HepG2 (cell line): ENCODE data around the gene KCNMA1. TPM values are rescaled to one million over a fixed set of nuclear protein-coding genes. Genes with fewer than 3 reads are reported as not detected.

Experiments
- ATAC-seq: fragments of 200-7000 bp; cut with Tn5 transposase; 3 replicates; pipeline ENCODE4 v1.9.1; 2020; ENCODE audit warnings: mild to moderate bottlenecking, moderate library complexity
- BruUV-seq: library from RNA; stranded (reverse); fragments of 400-500 nt; replicated peaks from 2 replicates; lab custom pipeline; 2021; lab: Mats Ljungman, UMichigan
- CTCF ChIA-PET: fragments of 300-600 bp; formaldehyde crosslinking; extraction: SDS; loops from one replicate; lab custom pipeline; 2021; ENCODE audit warnings: low total read pairs, inconsistent platforms, low intra/inter-chr PET ratio; lab: Yijun Ruan, JAX
- POLR2A ChIA-PET: fragments of 350-600 bp; sonication (Branson Sonifier 250); formaldehyde crosslinking; loops from one replicate; lab custom pipeline; 2020; ENCODE audit warnings: antibody characterized with exemption, inconsistent platforms; lab: Yijun Ruan, JAX
- DNase-seq: peaks from one replicate; pipeline ENCODE4 v3.0.0-alpha.2; 2015; ENCODE audit warnings: low spot score
- FAIRE-seq: peaks from 3 replicates; lab custom pipeline; 2011; peaks lifted over from hg19 to GRCh38; lab: Jason Lieb, UNC
- H2AFZ ChIP-seq: one replicate; pipeline ENCODE4 v1.6.1; 2011; ENCODE audit warnings: low read length, inconsistent platforms
- H3K27ac ChIP-seq: fragments of 300-600 bp; 3 replicates; pipeline ENCODE4 v1.8.0; 2011; ENCODE audit warnings: mixed run types, mild to moderate bottlenecking, mixed read lengths, low read length, inconsistent platforms; ENCODE audit not compliant: insufficient read depth; ENCODE audit errors: extremely low read length
- H3K27me3 ChIP-seq, 2 experiments: fragments of 200-600 bp in 1 of 2; 2 replicates in 1 of 2; 3 replicates in 1 of 2; pipeline versions ENCODE4 v1.6.0 to v1.8.0; 2011; ENCODE audit warnings: low read length in 2 of 2, mild to moderate bottlenecking in 2 of 2, moderate library complexity in 2 of 2, inconsistent platforms in 1 of 2; ENCODE audit not compliant: insufficient read depth in 2 of 2, control insufficient read depth in 1 of 2
- H3K36me3 ChIP-seq, 2 experiments: fragments of 200-600 bp in 1 of 2; replicated peaks in 1 of 2; 2 replicates in 1 of 2; 3 replicates in 1 of 2; pipeline versions ENCODE4 v1.5.1 to v1.8.0; 2011; ENCODE audit warnings: low read length in 2 of 2, inconsistent platforms in 1 of 2; ENCODE audit not compliant: insufficient read depth in 2 of 2, control insufficient read depth in 1 of 2
- H3K4me1 ChIP-seq: 2 replicates; pipeline ENCODE4 v1.5.1; 2012; ENCODE audit warnings: low read length, inconsistent platforms; ENCODE audit not compliant: insufficient read depth
- H3K4me2 ChIP-seq: 2 replicates; pipeline ENCODE4 v1.6.0; 2011; ENCODE audit warnings: low read depth, low read length, inconsistent platforms
- H3K4me3 ChIP-seq, 3 experiments: fragments of 200-600 bp in 1 of 3; sonication (generic), shearing (Covaris generic) in 1 of 3; replicated peaks in 1 of 3; 2 replicates each; pipeline ENCODE4 v1.5.1; 2011 to 2016; ENCODE audit warnings: low read length in 3 of 3, inconsistent platforms in 2 of 3, low read depth in 2 of 3, mild to moderate bottlenecking in 2 of 3, control low read depth in 1 of 3, mixed read lengths in 1 of 3; ENCODE audit not compliant: insufficient read depth in 1 of 3
- H3K79me2 ChIP-seq: one replicate; pipeline ENCODE4 v1.6.1; 2011; ENCODE audit warnings: low read length, inconsistent platforms; ENCODE audit not compliant: insufficient read depth
- H3K9ac ChIP-seq: 2 replicates; pipeline ENCODE4 v1.6.0; 2011; ENCODE audit warnings: mild to moderate bottlenecking, low read depth, low read length, inconsistent platforms; ENCODE audit not compliant: insufficient read depth
- H3K9me3 ChIP-seq: 2 replicates; pipeline ENCODE4 v1.5.1; 2012; ENCODE audit warnings: mild to moderate bottlenecking, low read length
- H4K20me1 ChIP-seq: 2 replicates; pipeline ENCODE4 v1.6.0; 2011; ENCODE audit warnings: inconsistent platforms, mild to moderate bottlenecking, low read length, moderate library complexity; ENCODE audit not compliant: insufficient read depth
- ELF1 ChIP-seq: sonication (generic); formaldehyde crosslinking; IDR thresholded peaks from 2 replicates; pipeline ENCODE4 v1.4.0; 2020; ENCODE audit warnings: missing genetic modification reagents
- ISL2 ChIP-seq: sonication (generic); formaldehyde crosslinking; IDR thresholded peaks from 2 replicates; pipeline ENCODE4 v1.5.0; 2020; ENCODE audit warnings: missing genetic modification reagents
- NONO ChIP-seq, 2 experiments: fragments of 450-650 bp in 1 of 2; sonication (generic) in 1 of 2; formaldehyde crosslinking in 1 of 2; IDR thresholded peaks in 1 of 2; conservative IDR thresholded peaks in 1 of 2; 2 replicates each; pipeline versions ENCODE4 v1.6.1 to v1.8.0; 2017 to 2022; ENCODE audit warnings: mild to moderate bottlenecking in 1 of 2, missing genetic modification reagents in 1 of 2, moderate library complexity in 1 of 2
- NRL ChIP-seq: sonication (generic); formaldehyde crosslinking; IDR thresholded peaks from 2 replicates; pipeline ENCODE4 v1.5.0; 2020; ENCODE audit warnings: missing genetic modification reagents, mild to moderate bottlenecking, moderate library complexity, borderline replicate concordance
- ZBTB20 ChIP-seq: sonication (generic); formaldehyde crosslinking; IDR thresholded peaks from 2 replicates; pipeline ENCODE4 v1.8.1; 2023; ENCODE audit warnings: missing genetic modification reagents, low read depth, mild to moderate bottlenecking, borderline replicate concordance
- ZBTB7A ChIP-seq: sonication (generic); formaldehyde crosslinking; IDR thresholded peaks from 2 replicates; pipeline ENCODE4 v1.8.0; 2022; ENCODE audit warnings: mild to moderate bottlenecking, missing genetic modification reagents
- ZKSCAN1 ChIP-seq: fragments of 150-350 bp; IDR thresholded peaks from 2 replicates; pipeline ENCODE4 v1.6.1; 2014; ENCODE audit warnings: low read length
- ZNF530 ChIP-seq: sonication (generic); formaldehyde crosslinking; IDR thresholded peaks from 2 replicates; pipeline ENCODE4 v1.5.0; 2020; ENCODE audit warnings: low read depth, mild to moderate bottlenecking, missing genetic modification reagents
- WGBS: methylation state at CpG from one replicate; pipeline ENCODE4 v1.1.6; 2017; ENCODE audit warnings: low lambda C conversion rate; 5-methylcytosine and 5-hydroxymethylcytosine counted together
- in situ Hi-C: cut with HindIII; loops from 2 replicates; pipeline ENCODE4 v1.10.0; 2017; ENCODE audit warnings: low pct_unique_long_range_greater_than_20kb; ENCODE audit not compliant: extremely low pct_ligation_motif_present
- intact Hi-C: fragments of 100-400 bp; cut with micrococcal nuclease; formaldehyde crosslinking; loops from one replicate; pipeline ENCODE4 v1.10.0; 2022; ENCODE audit not compliant: unreplicated experiment
- polyA plus RNA-seq, 8 experiments: library from polyadenylated mRNA; depleted of rRNA in 3 of 8; stranded (reverse) in 7 of 8; unstranded in 1 of 8; fragments of >200 nt; fragmentation: Illumina TruSeq in 4 of 8; extraction: Trizol in 4 of 8; gene quantifications; 2 replicates each; pipeline versions ENCODE4 v1.2.1 to v1.2.3, GENCODE V29; 2011 to 2016; ENCODE audit warnings: low read depth in 4 of 8, missing spikeins in 1 of 8, mixed read lengths in 1 of 8; ENCODE audit not compliant: insufficient read depth in 1 of 8
- total RNA-seq, 5 experiments: library from RNA; depleted of rRNA; stranded (reverse); fragments of >200 nt; fragmentation: Illumina TruSeq; extraction: Trizol; gene quantifications; 2 replicates each; pipeline ENCODE4 v1.2.3, GENCODE V29; 2016; ENCODE audit warnings: low read depth in 1 of 5
- TF ChIP-seq, protein P1 (sequence below): sonication (generic); formaldehyde crosslinking; IDR thresholded peaks from 2 replicates; pipeline ENCODE4 v1.8.0; 2022; ENCODE audit warnings: missing genetic modification reagents, mild to moderate bottlenecking, moderate library complexity, borderline replicate concordance
- TF ChIP-seq, protein P2 (sequence below): sonication (generic); formaldehyde crosslinking; IDR thresholded peaks from 2 replicates; pipeline ENCODE4 v1.4.0; 2020; ENCODE audit warnings: missing genetic modification reagents, low read depth, mild to moderate bottlenecking, borderline replicate concordance

The KCNMA1 gene
- total and polyA plus RNA-seq, 2 of the 13 experiments (the other 11 are each of a cell fraction or from before 2014, with no cell fraction given): 0.02 TPM; not detected in 1

DNA sequence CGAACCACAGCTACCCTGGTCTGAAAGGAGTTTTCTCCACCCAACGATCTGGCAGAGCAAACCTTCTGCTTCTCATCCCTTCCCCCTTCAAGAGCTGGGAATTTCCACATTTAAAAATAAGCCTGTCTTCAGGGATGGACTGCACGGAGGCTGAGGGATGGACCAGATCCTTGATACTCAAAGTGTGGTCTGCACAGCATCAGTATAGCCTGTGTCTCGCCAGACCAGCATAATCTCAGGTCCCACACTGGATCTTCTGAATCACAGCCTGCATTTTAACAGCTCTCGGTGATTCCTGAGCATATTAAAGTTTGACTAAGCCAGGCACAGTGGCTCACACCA, 7.1 kb downstream of the KCNMA1 start:
- Histone ChIP-seq H3K9ac (no peak overlapping the region), H3K27me3 (peaks cover 2 to 7% of the 10 kb centered on the region in 2 experiments; a peak in 3 of 5 replicates), H3K9me3 (no peaks in the 10 kb centered on the region), H3K36me3 (no peaks in the 10 kb centered on the region), H4K20me1 (no peaks in the 10 kb centered on the region), H2AFZ (no peak overlapping the region), H3K4me2 (no peak overlapping the region), H3K4me3 (no peak overlapping the region), H3K79me2 (no peaks in the 10 kb centered on the region), H3K27ac (no peak overlapping the region), H3K4me1 (no peaks in the 10 kb centered on the region)
- 25% methylated on average over 4 of the region's 5 CpGs for WGBS
- in situ Hi-C loops: no loop called here
- CTCF ChIA-PET: no interaction called here
- TF ChIP-seq NRL (CRISPR knock-in tag): no peak
- TF ChIP-seq, protein P1, sequence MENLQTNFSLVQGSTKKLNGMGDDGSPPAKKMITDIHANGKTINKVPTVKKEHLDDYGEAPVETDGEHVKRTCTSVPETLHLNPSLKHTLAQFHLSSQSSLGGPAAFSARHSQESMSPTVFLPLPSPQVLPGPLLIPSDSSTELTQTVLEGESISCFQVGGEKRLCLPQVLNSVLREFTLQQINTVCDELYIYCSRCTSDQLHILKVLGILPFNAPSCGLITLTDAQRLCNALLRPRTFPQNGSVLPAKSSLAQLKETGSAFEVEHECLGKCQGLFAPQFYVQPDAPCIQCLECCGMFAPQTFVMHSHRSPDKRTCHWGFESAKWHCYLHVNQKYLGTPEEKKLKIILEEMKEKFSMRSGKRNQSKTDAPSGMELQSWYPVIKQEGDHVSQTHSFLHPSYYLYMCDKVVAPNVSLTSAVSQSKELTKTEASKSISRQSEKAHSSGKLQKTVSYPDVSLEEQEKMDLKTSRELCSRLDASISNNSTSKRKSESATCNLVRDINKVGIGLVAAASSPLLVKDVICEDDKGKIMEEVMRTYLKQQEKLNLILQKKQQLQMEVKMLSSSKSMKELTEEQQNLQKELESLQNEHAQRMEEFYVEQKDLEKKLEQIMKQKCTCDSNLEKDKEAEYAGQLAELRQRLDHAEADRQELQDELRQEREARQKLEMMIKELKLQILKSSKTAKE (CRISPR knock-in tag): no peak
- TF ChIP-seq NONO (IDR thresholded peaks at IDR 0.05): no peak
- TF ChIP-seq NONO (CRISPR knock-in tag; conservative IDR thresholded peaks at IDR 0.05): no peak
- no peak for TF ChIP-seq ELF1 (CRISPR knock-in tag)
- FAIRE-seq (no peak), ATAC-seq (no peak), DNase-seq (no peak)
- intact Hi-C loops: no loop called here
- POLR2A ChIA-PET: no interaction called here
- BruUV-seq: no TSS peak

DNA sequence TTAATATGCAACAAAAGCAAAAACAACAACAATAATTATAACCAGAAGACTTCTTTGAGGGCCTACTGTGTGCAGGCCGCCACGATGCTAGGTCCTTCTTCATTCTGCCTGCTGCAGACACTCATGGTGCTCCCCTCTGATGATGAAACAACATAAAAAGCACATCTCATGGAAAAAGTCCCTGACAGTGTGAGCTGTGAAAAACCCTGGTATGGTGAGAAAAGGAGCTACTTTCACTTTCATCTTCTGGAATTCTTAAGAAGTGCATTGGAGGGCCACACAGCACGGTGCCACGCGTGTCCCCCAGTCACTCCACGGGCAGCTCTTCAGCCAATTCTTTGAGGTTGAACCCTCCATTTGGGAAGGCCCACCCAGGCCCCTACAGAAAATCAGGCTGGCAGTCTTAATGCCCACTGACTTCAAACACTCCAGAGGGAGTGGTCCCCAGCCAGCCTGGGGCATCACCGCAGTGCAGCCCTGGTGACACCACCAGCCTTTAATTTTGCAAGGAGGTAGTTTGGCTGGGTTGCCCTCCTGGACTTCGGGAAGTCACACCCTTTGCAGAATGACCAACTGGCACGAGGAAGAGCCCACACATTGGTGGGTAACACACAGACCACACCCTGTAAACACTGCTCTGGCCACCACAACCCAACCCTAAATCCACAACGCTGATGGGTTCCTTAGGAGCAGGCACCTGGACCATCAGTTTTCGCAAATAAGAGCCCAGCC, 7.7 kb downstream of the KCNMA1 start:
- Histone ChIP-seq H3K27me3 (peaks cover 2 to 3% of the 10 kb centered on the region in 2 experiments; a peak in 3 of 5 replicates), H3K4me3 (no peak overlapping the region), H3K27ac (no peak overlapping the region), H3K4me1 (no peaks in the 10 kb centered on the region), H2AFZ (no peak overlapping the region), H3K36me3 (no peaks in the 10 kb centered on the region), H4K20me1 (no peaks in the 10 kb centered on the region), H3K9me3 (no peaks in the 10 kb centered on the region), H3K79me2 (no peaks in the 10 kb centered on the region), H3K9ac (no peak overlapping the region), H3K4me2 (no peak overlapping the region)
- TF ChIP-seq, protein P2, sequence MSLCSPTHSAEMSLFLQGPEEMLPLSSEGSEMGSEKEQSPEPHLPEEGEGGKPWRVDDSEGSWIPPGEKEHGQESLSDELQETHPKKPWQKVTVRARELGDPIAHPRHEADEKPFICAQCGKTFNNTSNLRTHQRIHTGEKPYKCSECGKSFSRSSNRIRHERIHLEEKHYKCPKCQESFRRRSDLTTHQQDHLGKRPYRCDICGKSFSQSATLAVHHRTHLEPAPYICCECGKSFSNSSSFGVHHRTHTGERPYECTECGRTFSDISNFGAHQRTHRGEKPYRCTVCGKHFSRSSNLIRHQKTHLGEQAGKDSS (CRISPR knock-in tag): no peak
- TF ChIP-seq ZNF530 (CRISPR knock-in tag) (no peak), ZBTB7A (no peak), ZBTB20 (CRISPR knock-in tag) (no peak), ISL2 (CRISPR knock-in tag) (no peak), ZKSCAN1 (no peak)
- FAIRE-seq: no peak
- BruUV-seq: no TSS peak
- DNase-seq: no peak
- ChIA-PET POLR2A (no interaction called here), CTCF (no interaction called here)
- in situ Hi-C loops (no loop called here), intact Hi-C loops (no loop called here)
- WGBS: 0% methylated on average over 7 of the region's 11 CpGs
- no peak for ATAC-seq
